ENCODE results near the gene ERICH4. TPM values are rescaled to one million over a fixed set of nuclear protein-coding genes. Genes with fewer than 3 reads are reported as not detected.
A peak's percentile ranks its signal among the peaks of the same experiment; 100 is the strongest.

ERICH4 gene
- total RNA-seq, 6 experiments from 2014 or later = not detected

- Mint-ChIP-seq H3K9me3 (no peaks in the 10 kb centered on the region), H3K27me3 (ENCODE audit: insufficient read depth) (peaks cover 3% of the 10 kb centered on the region; the same call in 1 of the 2 replicates), H3K4me3 (no peak overlapping the region), H3K4me1 (ENCODE audit: low read depth) (peaks cover 9% of the 10 kb centered on the region), H3K36me3 (ENCODE audit: low read depth) (peaks cover 16% of the 10 kb centered on the region), H3K27ac (no peak overlapping the region)
- no peak for DNase-seq
- TF ChIP-seq, protein P1, sequence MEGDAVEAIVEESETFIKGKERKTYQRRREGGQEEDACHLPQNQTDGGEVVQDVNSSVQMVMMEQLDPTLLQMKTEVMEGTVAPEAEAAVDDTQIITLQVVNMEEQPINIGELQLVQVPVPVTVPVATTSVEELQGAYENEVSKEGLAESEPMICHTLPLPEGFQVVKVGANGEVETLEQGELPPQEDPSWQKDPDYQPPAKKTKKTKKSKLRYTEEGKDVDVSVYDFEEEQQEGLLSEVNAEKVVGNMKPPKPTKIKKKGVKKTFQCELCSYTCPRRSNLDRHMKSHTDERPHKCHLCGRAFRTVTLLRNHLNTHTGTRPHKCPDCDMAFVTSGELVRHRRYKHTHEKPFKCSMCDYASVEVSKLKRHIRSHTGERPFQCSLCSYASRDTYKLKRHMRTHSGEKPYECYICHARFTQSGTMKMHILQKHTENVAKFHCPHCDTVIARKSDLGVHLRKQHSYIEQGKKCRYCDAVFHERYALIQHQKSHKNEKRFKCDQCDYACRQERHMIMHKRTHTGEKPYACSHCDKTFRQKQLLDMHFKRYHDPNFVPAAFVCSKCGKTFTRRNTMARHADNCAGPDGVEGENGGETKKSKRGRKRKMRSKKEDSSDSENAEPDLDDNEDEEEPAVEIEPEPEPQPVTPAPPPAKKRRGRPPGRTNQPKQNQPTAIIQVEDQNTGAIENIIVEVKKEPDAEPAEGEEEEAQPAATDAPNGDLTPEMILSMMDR (IDR thresholded peaks at IDR 0.05) = no peak
Observed at GRCh38 chr19:41422456-41422855, 20.5 kb upstream of the ERICH4 start.

- TF ChIP-seq, protein P1 (IDR thresholded peaks at IDR 0.05) = no peak
- H3K9me3 Mint-ChIP-seq = no peaks in the 10 kb centered on the region
- H3K27ac Mint-ChIP-seq = no peak overlapping the region
- DNase-seq = no peak
- H3K4me1 Mint-ChIP-seq (ENCODE audit: low read depth) = peaks cover 14% of the 10 kb centered on the region
- H3K36me3 Mint-ChIP-seq (ENCODE audit: low read depth) = peaks cover 16% of the 10 kb centered on the region
- no peak overlapping the region for H3K4me3 Mint-ChIP-seq
- peaks cover 3% of the 10 kb centered on the region; the same call in 1 of the 2 replicates for H3K27me3 Mint-ChIP-seq (ENCODE audit: insufficient read depth)
Observed at GRCh38 chr19:41422955-41423354, 20.0 kb upstream of the ERICH4 start.

- Mint-ChIP-seq H3K9me3 (no peaks in the 10 kb centered on the region), H3K27me3 (ENCODE audit: insufficient read depth) (peaks cover 1% of the 10 kb centered on the region; the same call in 1 of the 2 replicates), H3K4me1 (ENCODE audit: low read depth) (peaks cover 22% of the 10 kb centered on the region), H3K4me3 (no peak overlapping the region), H3K36me3 (ENCODE audit: low read depth) (peaks cover 11% of the 10 kb centered on the region), H3K27ac (no peak overlapping the region)
- DNase-seq = no peak
- TF ChIP-seq, protein P1 (IDR thresholded peaks at IDR 0.05) = no peak
Observed at GRCh38 chr19:41424335-41425173, 18.4 kb upstream of the ERICH4 start.

DNA sequence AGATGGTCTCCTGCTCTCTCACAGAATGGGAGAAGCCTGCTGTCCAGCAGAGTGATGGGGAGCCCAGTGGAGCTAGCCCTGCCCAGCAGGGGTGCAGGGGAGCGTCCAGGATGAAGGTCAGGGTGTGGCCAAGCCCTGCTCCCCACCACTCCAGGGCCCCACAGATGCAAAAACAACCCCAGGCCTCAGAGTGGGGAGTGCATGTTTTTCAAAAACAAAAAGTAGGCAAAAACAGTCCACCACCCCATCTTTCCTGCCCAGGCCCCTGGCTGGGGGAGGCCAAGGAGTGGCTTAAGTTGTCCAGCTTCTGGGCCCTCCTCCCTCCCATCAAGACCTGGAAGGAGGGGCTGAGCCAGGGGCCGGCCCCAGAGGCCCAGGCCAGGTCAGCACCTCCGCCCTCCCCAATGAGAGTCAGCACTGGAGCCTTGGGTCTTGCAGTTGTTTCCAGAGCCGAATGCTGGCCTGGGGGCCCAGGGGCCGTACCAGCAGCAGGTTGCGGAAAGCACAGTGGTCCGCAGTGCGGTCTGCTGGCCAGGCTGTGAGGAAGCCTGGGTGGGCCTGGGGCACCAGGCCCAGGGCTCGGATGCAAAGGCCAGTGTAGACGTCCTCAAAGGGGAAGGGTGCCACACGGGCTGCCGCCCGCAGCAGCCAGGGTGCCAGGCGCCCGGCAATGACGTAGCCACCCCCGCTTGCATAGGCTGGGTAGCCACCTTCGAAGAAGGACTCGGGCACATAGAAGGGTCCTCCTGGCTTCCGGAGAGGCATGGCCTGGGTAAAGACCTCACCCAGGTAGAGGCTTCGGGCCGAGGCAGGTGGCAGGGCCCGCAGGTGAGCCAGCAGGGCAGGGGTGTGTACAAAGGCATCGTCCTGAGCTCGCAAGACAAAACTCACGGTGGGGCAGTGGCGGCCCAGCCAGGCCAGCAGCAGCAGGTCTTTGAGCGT, 17.5 kb upstream of the ERICH4 start:
- DNase-seq = no peak
- H3K9me3 Mint-ChIP-seq = no peaks in the 10 kb centered on the region
- peaks cover 11% of the 10 kb centered on the region for H3K36me3 Mint-ChIP-seq (ENCODE audit: low read depth)
- TF ChIP-seq, protein P1 (IDR thresholded peaks at IDR 0.05) = no peak
- no peak overlapping the region for H3K4me3 Mint-ChIP-seq
- H3K27me3 Mint-ChIP-seq (ENCODE audit: insufficient read depth) = peaks cover 1% of the 10 kb centered on the region; the same call in 1 of the 2 replicates
- H3K4me1 Mint-ChIP-seq (ENCODE audit: low read depth) = peaks cover 22% of the 10 kb centered on the region
- H3K27ac Mint-ChIP-seq = no peak overlapping the region

- TF ChIP-seq, protein P1 (IDR thresholded peaks at IDR 0.05) = no peak
- peaks cover 11% of the 10 kb centered on the region for H3K36me3 Mint-ChIP-seq (ENCODE audit: low read depth)
- peak overlapping the region; percentile 80; the same call in 1 of the 2 replicates for H3K4me3 Mint-ChIP-seq
- H3K27ac Mint-ChIP-seq = no peak overlapping the region
- peaks cover 28% of the 10 kb centered on the region for H3K4me1 Mint-ChIP-seq (ENCODE audit: low read depth)
- peaks cover 1% of the 10 kb centered on the region; the same call in 1 of the 2 replicates for H3K27me3 Mint-ChIP-seq (ENCODE audit: insufficient read depth)
- no peaks in the 10 kb centered on the region for H3K9me3 Mint-ChIP-seq
- no peak for DNase-seq
Observed at GRCh38 chr19:41426116-41426841, 16.7 kb upstream of the ERICH4 start.

All from HFFc6 (cell line).